GM18858 (cell line): ENCODE data around the gene SMPD3.

Experiments
- ATAC-seq: cut with Tn5 transposase; IDR thresholded peaks from one replicate; pipeline ENCODE4 v1.9.1; 2021; ENCODE audit not compliant: unreplicated experiment

The SMPD3 gene

DNA sequence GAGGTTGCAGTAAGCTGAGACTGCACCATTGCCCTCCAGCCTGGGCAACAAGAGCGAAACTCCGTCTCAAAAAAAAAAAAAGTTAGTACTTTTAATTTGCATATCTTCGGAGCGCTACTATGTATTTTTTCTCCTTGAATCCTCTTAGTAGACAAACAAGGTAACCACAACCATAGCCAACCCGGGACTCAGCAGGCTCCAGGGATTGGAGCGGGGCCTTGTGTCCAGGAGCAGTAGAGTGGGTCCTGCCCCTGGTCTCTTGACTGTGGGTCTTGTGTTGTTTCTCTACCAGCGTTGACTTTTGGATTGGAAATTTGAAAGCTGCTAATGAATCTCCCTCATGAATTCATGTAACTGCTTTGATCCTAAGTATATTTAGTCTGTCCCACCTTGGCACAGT lies 105.2 kb downstream of the SMPD3 start:
- ATAC-seq = no peak

- no peak for ATAC-seq
These were observed 105.7 kb downstream of the SMPD3 start for GRCh38 chr16:68342620-68343019.

- no peak for ATAC-seq
These were observed 109.1 kb downstream of the SMPD3 start for GRCh38 chr16:68339214-68339613.

- no peak for ATAC-seq
These were observed 109.8 kb downstream of the SMPD3 start for GRCh38 chr16:68338326-68339119.

DNA sequence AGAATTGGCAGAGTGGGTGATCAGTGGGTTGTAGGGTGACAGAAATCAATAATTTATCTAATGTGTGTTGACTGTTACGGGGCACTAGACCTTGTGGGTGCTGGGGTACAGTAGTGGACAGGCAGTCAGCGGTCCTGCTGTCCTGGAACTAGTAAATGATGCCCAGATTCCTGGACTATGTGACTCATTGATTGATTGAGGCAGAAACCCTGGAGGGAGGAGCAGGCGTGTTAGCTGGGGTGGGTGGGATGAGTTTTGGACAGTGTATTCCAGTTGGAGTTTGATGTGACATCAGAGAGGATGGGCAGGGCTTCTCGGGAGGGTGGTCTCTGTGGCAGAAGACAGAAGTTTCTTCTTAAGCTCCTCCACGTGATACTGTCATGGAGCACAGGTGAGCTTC lies 113.1 kb downstream of the SMPD3 start:
- ATAC-seq = no peak

DNA sequence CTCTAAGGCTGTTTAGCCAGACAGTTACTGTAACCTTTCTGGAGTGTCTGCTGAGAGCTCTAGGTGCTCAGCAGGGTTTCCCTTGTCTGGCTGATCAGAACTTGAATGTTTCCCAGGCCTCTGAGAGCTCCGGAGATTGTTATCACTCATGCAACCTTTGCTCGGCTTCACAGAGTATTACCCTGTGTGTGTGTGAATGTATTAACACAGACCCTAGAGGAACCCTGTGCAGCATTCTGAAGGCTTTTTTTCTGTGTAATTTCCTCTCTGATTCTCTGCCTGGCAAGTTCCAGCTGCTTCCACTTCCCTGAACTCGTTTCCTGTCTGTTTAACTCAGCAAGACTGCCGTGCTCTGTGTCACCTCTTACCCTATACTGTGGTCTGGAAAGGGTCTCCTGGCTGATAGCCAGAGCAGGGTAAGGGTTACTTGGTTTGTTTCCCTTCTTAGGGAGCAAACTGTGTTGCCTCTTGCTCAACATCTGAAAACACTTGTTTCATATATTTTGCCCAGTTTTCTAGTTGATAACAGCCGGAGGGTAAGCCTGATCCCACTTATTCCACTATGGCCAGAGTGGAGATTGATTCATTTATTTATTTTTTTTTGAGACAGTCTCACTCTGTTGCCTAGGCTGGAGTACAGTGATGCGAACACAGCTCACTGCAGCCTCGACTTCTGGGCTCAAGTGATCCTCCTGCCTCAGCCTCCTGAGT lies 115.7 kb downstream of the SMPD3 start:
- ATAC-seq = no peak

GRCh38 chr16:68331879-68332410 lies 116.4 kb downstream of the SMPD3 start:
- ATAC-seq = no peak

GRCh38 chr16:68328860-68329390 lies 119.4 kb downstream of the SMPD3 start:
- no peak for ATAC-seq

DNA sequence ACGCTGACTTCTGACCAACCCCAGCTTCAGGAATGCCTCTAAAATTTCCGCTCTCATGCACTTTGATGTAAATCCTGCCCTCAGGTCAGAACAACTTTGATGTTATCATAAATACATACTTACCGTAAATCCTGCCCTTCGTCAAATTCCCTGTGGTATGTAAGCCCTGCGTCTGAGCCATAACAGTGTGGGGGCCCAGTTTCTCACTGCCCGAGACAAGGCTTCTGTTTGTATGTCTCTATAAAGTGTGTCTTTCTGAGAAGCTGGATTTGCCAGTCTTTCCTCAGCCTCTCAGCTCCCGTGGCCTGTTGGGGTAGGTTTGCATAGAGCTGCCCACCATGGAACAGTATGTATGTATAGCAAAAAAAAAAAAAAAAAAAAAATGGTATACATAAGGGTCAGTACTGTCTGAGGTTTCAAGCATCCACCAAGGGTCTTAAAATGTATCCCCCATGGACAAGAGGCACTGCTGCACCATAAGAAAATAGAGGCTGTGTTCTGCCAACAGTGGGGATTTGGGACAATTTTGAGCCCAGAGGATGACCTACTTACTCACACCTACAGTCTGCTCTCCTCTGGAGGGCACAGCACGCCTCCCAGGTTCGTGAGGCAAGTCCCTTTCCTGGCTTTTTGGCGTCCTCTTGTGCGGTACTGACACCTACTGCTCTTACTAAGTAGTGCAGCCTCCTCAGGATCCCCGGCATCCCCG lies 120.0 kb downstream of the SMPD3 start:
- ATAC-seq = peak; percentile 53

GRCh38 chr16:68324780-68325357 lies 123.4 kb downstream of the SMPD3 start:
- ATAC-seq = no peak

DNA sequence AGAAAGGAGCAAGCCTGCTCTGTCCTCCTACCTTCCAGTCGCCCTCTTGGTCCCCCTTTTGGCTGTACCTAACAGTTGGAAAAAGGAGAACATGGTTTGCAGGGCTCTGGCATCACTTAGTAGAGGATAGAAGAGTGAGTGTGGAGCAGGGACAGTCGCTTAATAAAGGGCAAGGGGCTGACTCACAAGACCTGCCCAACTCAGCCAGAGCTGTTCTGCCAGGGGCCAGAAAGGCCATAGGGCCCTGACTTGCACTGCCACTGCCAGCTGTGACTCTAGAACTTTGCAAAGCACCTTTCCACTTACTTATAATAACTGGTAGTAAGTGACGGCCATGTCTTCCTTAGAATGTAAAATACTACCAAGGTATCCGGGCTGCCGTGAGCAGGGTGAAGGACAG lies 124.0 kb downstream of the SMPD3 start:
- no peak for ATAC-seq

GRCh38 chr16:68319185-68319908 lies 129.0 kb downstream of the SMPD3 start:
- peak; percentile 60 for ATAC-seq

GRCh38 chr16:68313116-68313515 lies 135.2 kb downstream of the SMPD3 start:
- ATAC-seq = no peak

GRCh38 chr16:68310774-68311511 lies 137.4 kb downstream of the SMPD3 start, which contains the start of the genes PRMT7 and SLC7A6OS:
Gene PRMT7 (plus strand): TSS chr16:68311019. CDS start chr16:68315980, 4,961 bp downstream.
Gene SLC7A6OS (minus strand): TSS chr16:68310946. CDS start chr16:68310926, 20 bp downstream.
- ATAC-seq = peak; percentile 88

- no peak for ATAC-seq
These were observed 137.9 kb downstream of the SMPD3 start for GRCh38 chr16:68310437-68310773.

GRCh38 chr16:68309799-68310198 lies 138.5 kb downstream of the SMPD3 start:
- no peak for ATAC-seq
